22Rv1 (cell line): ENCODE results near the gene RHOB.

Experiments used
- ZFX ChIP-seq: fragments of 450-650 bp; IDR thresholded peaks from 2 replicates; pipeline ENCODE4 v1.6.1; 2017; ENCODE audit warnings: antibody characterized with exemption, borderline replicate concordance
- TF ChIP-seq, protein P1 (sequence below): fragments of 450-650 bp; IDR thresholded peaks from 2 replicates; pipeline ENCODE4 v1.5.1; 2017; ENCODE audit warnings: mild to moderate bottlenecking

DNA sequence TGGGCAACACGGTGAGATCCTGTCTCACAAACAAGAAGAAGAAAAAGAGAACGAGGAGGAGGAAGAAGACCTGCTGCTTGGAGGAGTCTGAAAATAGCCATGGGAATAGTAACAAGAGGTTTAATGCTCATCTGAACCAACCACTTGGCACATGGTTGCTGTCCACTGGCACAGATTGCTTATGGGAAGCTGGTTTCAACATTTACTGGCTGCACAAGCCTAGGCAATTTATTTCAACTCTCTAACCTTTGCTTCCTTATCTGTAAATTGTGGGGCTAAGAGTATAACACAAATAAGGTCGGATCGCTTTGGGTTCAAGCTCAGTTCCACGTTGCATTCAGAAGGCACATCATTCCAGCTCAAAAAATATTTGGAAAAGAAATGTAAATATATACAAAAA lies 14.2 kb upstream of the RHOB start:
- TF ChIP-seq, protein P1, sequence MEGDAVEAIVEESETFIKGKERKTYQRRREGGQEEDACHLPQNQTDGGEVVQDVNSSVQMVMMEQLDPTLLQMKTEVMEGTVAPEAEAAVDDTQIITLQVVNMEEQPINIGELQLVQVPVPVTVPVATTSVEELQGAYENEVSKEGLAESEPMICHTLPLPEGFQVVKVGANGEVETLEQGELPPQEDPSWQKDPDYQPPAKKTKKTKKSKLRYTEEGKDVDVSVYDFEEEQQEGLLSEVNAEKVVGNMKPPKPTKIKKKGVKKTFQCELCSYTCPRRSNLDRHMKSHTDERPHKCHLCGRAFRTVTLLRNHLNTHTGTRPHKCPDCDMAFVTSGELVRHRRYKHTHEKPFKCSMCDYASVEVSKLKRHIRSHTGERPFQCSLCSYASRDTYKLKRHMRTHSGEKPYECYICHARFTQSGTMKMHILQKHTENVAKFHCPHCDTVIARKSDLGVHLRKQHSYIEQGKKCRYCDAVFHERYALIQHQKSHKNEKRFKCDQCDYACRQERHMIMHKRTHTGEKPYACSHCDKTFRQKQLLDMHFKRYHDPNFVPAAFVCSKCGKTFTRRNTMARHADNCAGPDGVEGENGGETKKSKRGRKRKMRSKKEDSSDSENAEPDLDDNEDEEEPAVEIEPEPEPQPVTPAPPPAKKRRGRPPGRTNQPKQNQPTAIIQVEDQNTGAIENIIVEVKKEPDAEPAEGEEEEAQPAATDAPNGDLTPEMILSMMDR = no peak
- no peak for TF ChIP-seq ZFX
